Gastroesophageal sphincter (tissue), 4 donors: Measurements from ENCODE around the gene GPRC5D. TPM values are rescaled to one million over a fixed set of nuclear protein-coding genes. Genes with fewer than 3 reads are reported as not detected.

Experiments
- ATAC-seq: fragments of 150-250 bp; one replicate; pipeline ENCODE4 v1.9.1; 2016; ENCODE audit warnings: mild to moderate bottlenecking, moderate library complexity
- H3K27ac ChIP-seq, 4 donors: fragments of 200-600 bp; sonication (generic) in 3 of 4; 1 replicate in 3 of 4; 2 replicates in 1 of 4; pipeline ENCODE4 v1.5.1; 2016 to 2019
- H3K27me3 ChIP-seq: fragments of 200-600 bp; sonication (generic); one replicate; pipeline ENCODE4 v1.5.1; 2019
- H3K36me3 ChIP-seq, 2 donors: fragments of 200-600 bp; sonication (generic); one replicate each; pipeline ENCODE4 v1.5.1; 2019; ENCODE audit warnings: control low read depth in 1 of 2
- H3K4me1 ChIP-seq, 3 donors: fragments of 200-600 bp; sonication (generic); 1 replicate in 2 of 3; 2 replicates in 1 of 3; pipeline ENCODE4 v1.5.1; 2016 to 2019; ENCODE audit warnings: control low read depth in 2 of 3
- H3K4me3 ChIP-seq, 2 donors: fragments of 200-600 bp; sonication (generic); one replicate each; pipeline ENCODE4 v1.5.1; 2019; ENCODE audit warnings: mild to moderate bottlenecking in 1 of 2, moderate library complexity in 1 of 2
- H3K9me3 ChIP-seq, 3 donors: fragments of 200-600 bp; sonication (generic); one replicate each; pipeline ENCODE4 v1.5.1; 2017 to 2019; ENCODE audit warnings: control low read depth in 2 of 3
- CTCF ChIP-seq, 4 experiments: fragments of 200-600 bp in 2 of 4; fragments of 450-650 bp in 2 of 4; sonication (generic) in 1 of 4; IDR thresholded peaks; one replicate each; pipeline ENCODE4 v1.5.1; 2017 to 2019; ENCODE audit warnings: antibody characterized with exemption in 4 of 4, mild to moderate bottlenecking in 2 of 4, moderate library complexity in 2 of 4
- EP300 ChIP-seq: sonication (generic); formaldehyde crosslinking; IDR thresholded peaks from one replicate; pipeline ENCODE4 v1.6.1; 2017; ENCODE audit warnings: antibody characterized with exemption, mild to moderate bottlenecking
- POLR2A ChIP-seq, 2 donors: fragments of 450-650 bp; IDR thresholded peaks; one replicate each; pipeline ENCODE4 v1.6.1; 2017; ENCODE audit warnings: antibody characterized with exemption in 2 of 2, mild to moderate bottlenecking in 2 of 2, moderate library complexity in 1 of 2
- POLR2AphosphoS5 ChIP-seq: sonication (generic); formaldehyde crosslinking; IDR thresholded peaks from one replicate; pipeline ENCODE4 v1.6.1; 2017; ENCODE audit warnings: antibody characterized with exemption
- WGBS, 2 donors: methylation state at CpG; one replicate each; pipeline ENCODE4 v1.1.5; 2018; ENCODE audit warnings: low coverage in 1 of 2; 5-methylcytosine and 5-hydroxymethylcytosine counted together
- total RNA-seq, 4 donors: library from RNA; depleted of rRNA; stranded (reverse); fragments of >200 nt; gene quantifications; one replicate each; pipeline ENCODE4 v1.1.0, GENCODE V29; 2016

The GPRC5D gene
- total RNA-seq, 4 donors from 2014 or later, result not detected

DNA sequence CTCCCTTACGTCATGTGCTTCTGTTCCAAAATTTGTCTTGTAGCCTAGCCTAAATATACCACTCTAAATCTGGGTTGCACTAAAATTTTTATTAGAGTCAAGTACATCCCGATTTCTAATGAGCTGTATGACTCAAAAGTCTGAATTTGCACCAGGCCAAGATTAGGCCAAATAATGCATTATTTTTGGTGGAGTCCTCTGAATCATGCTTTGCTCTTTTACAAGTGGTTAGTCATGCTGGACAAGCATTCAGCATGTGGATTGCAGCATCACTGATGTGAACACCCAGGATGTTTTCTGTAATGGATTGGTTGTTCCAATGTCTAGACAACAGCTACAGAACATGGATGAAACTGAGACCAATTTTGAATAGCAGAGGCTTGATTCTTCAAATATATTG lies 24.4 kb upstream of the GPRC5D start:
- ATAC-seq, result peak; percentile 82
- Histone ChIP-seq H3K9me3 (peaks cover 0 to 18% (median 0%) of the 10 kb centered on the region in 3 donors), H3K27ac (peak overlapping the region in 3 of 4 donors; percentile 43 to 60 (median 56)), H3K27me3 (no peaks in the 10 kb centered on the region), H3K36me3 (peaks cover 0 to 78% of the 10 kb centered on the region in 2 donors), H3K4me3 (no peak overlapping the region), H3K4me1 (peaks cover 0 to 21% (median 16%) of the 10 kb centered on the region in 3 donors)
- peak; percentile 71 for TF ChIP-seq POLR2AphosphoS5
- no peak for TF ChIP-seq POLR2A (IDR thresholded peaks at IDR 0.05)
- 19 to 33% methylated on average over 1 to 2 of the region's 2 CpGs for WGBS, 2 donors

DNA sequence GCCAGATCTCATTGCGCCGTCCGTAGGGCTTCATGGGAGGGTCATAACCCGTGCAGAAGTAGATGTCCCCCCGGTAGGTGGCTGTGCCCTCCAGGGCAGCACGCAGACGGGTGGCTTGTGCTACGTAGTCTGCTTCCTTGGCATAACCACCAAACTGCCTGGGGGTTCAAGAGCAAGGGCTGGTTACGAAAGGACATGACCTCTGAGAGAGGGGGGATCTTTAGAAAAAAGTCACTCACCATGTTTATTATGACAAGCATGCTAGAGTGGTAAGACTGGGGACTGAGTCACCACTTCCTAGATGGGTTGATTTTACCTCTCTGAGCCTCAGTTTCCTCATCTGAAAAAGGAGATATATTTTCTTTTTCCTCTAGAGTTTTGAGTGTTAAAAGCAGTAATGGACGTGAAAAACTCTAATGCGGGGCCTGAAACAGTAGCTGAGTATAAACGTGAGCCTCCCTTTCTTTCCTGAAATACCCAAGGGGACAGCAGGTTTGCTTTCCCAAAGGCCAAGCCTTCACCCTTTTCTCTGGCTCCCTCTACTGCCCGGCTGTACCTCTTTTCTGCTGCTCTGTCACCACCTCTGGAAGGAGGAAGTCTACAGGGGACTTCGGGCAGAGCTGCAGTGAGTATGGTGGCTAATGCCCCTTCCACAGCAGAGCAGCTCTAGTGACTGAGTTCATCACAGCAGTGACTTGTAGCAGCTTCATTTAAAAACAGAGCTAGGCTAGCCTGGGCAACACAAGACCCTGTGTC lies 23.5 kb upstream of the GPRC5D start:
- Histone ChIP-seq H3K27me3 (no peaks in the 10 kb centered on the region), H3K9me3 (peaks cover 0 to 18% (median 0%) of the 10 kb centered on the region in 3 donors), H3K36me3 (peaks cover 0 to 78% of the 10 kb centered on the region in 2 donors), H3K4me3 (no peak overlapping the region), H3K27ac (peak overlapping the region in 3 of 4 donors; percentile 42 to 56 (median 43)), H3K4me1 (peaks cover 0 to 17% (median 16%) of the 10 kb centered on the region in 3 donors)
- TF ChIP-seq CTCF (IDR thresholded peaks at IDR 0.05) (no peak), POLR2AphosphoS5 (no peak)
- no peak for ATAC-seq
- 71% methylated on average over 5 to 6 of the region's 14 CpGs for WGBS, 2 donors

GRCh38 chr12:12974211-12974610 lies 22.2 kb upstream of the GPRC5D start:
- Histone ChIP-seq H3K4me3 (no peak overlapping the region), H3K27me3 (no peaks in the 10 kb centered on the region), H3K27ac (no peak overlapping the region), H3K9me3 (peaks cover 0 to 18% (median 0%) of the 10 kb centered on the region in 3 donors), H3K36me3 (peaks cover 0 to 79% of the 10 kb centered on the region in 2 donors), H3K4me1 (peaks cover 0 to 7% (median 4%) of the 10 kb centered on the region in 3 donors)
- TF ChIP-seq POLR2A (IDR thresholded peaks at IDR 0.05), result no peak
- TF ChIP-seq EP300, result no peak
- TF ChIP-seq POLR2AphosphoS5, result no peak
- TF ChIP-seq CTCF (IDR thresholded peaks at IDR 0.05), result no peak
- ATAC-seq, result no peak
- 66 to 100% methylated on average over 1 to 3 of the region's 4 CpGs for WGBS, 2 donors

DNA sequence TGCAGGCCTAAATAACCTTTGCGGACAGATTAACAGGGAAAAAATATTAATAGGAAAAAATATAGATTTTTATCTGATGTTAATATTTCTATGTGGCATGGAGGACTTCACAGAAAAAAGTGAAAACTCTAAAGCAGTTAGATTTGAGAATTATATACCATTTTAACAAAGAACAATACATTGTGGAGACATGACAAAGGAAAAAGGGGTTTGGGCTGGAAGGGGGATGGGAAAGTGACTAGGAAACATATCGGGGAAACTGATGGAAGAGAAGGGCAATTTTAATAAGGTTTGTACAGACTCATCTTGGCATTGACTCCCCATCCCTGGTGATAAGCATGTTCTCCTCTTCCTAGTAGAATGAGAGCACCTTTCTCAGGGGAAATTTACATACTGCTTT lies 21.0 kb upstream of the GPRC5D start:
- H3K4me1 ChIP-seq, result peaks cover 0 to 7% (median 4%) of the 10 kb centered on the region in 3 donors
- no peak for ATAC-seq
- peaks cover 0 to 18% (median 0%) of the 10 kb centered on the region in 3 donors for H3K9me3 ChIP-seq
- TF ChIP-seq POLR2A (IDR thresholded peaks at IDR 0.05) (no peak), CTCF (IDR thresholded peaks at IDR 0.05) (no peak), POLR2AphosphoS5 (no peak), EP300 (no peak)
- H3K27me3 ChIP-seq, result no peaks in the 10 kb centered on the region
- 92 to 100% methylated on average over 1 to 2 of the region's 2 CpGs for WGBS, 2 donors
- no peak overlapping the region for H3K27ac ChIP-seq
- H3K4me3 ChIP-seq, result no peak overlapping the region
- peaks cover 0 to 69% of the 10 kb centered on the region in 2 donors for H3K36me3 ChIP-seq

- 63 to 72% methylated on average over 3 to 4 of the region's 4 CpGs for WGBS, 2 donors
- Histone ChIP-seq H3K4me1 (no peaks in the 10 kb centered on the region), H3K36me3 (peaks cover 0 to 22% of the 10 kb centered on the region in 2 donors), H3K27ac (no peak overlapping the region), H3K9me3 (no peaks in the 10 kb centered on the region), H3K27me3 (no peaks in the 10 kb centered on the region), H3K4me3 (no peak overlapping the region)
- no peak for ATAC-seq
- TF ChIP-seq POLR2AphosphoS5 (no peak), CTCF (IDR thresholded peaks at IDR 0.05) (no peak), EP300 (no peak), POLR2A (IDR thresholded peaks at IDR 0.05) (no peak)
Measured at GRCh38 chr12:12965836-12966235, 13.9 kb upstream of the GPRC5D start.
